H1 (cell line): ENCODE results near the gene CUL4A. TPM values are rescaled to one million over a fixed set of nuclear protein-coding genes. Genes with fewer than 3 reads are reported as not detected.

Experiments
- BCL11A ChIP-seq, 2 experiments: IDR thresholded peaks; one replicate each; pipeline ENCODE4 v1.6.1; 2011; ENCODE audit warnings: low read depth in 2 of 2, low read length in 2 of 2, mild to moderate bottlenecking in 2 of 2
- CBX5 ChIP-seq: fragments of 300-800, 300-1000 bp; sonication (generic); IDR thresholded peaks from 2 replicates; pipeline ENCODE4 v1.7.1; 2016; ENCODE audit warnings: antibody characterized with exemption, low read length, low read depth
- EP300 ChIP-seq, 2 experiments: IDR thresholded peaks; 1 replicate in 1 of 2; 2 replicates in 1 of 2; pipeline ENCODE4 v1.6.1; 2011 to 2012; ENCODE audit warnings: low read depth in 2 of 2, low read length in 2 of 2, mild to moderate bottlenecking in 2 of 2, borderline replicate concordance in 1 of 2, inconsistent platforms in 1 of 2, moderate library complexity in 1 of 2
- EZH2 ChIP-seq: fragments of 200-600 bp; sonication (generic); IDR thresholded peaks from 2 replicates; pipeline ENCODE4 v1.7.1; 2012; ENCODE audit warnings: low read depth, mild to moderate bottlenecking, moderate library complexity, low read length, inconsistent platforms; ENCODE audit not compliant: severe bottlenecking
- GTF2F1 ChIP-seq: IDR thresholded peaks from 2 replicates; pipeline ENCODE4 v1.6.1; 2012; ENCODE audit warnings: low read depth, low read length, improper control_type of control experiment, borderline replicate concordance
- RFX5 ChIP-seq: IDR thresholded peaks from 2 replicates; pipeline ENCODE4 v1.6.1; 2011; ENCODE audit warnings: low read depth, low read length, improper control_type of control experiment, borderline replicate concordance
- TCF12 ChIP-seq: IDR thresholded peaks from 2 replicates; pipeline ENCODE4 v1.6.1; 2011; ENCODE audit warnings: low read depth, mild to moderate bottlenecking, low read length
- TEAD4 ChIP-seq: IDR thresholded peaks from 2 replicates; pipeline ENCODE4 v1.6.1; 2012; ENCODE audit warnings: low read depth, low read length, inconsistent platforms, mixed read lengths
- polyA plus RNA-seq, 7 experiments: library from polyadenylated mRNA; depleted of rRNA in 3 of 7; stranded (reverse) in 5 of 7; unstranded in 2 of 7; fragments of >200 nt in 5 of 7; fragments of 200-250 nt in 2 of 7; gene quantifications; 1 replicate in 5 of 7; 2 replicates in 1 of 7; 4 replicates in 1 of 7; pipeline versions ENCODE4 v1.2.1 to v1.2.3, GENCODE V29; 2011 to 2013; ENCODE audit warnings: missing spikeins in 2 of 7, mixed read lengths in 2 of 7
- total RNA-seq: library from RNA; stranded (reverse); fragmentation: NEBNext Ultra II Directional; extraction: Animal tissue kit (Norgen Biotek cat#: 25700); gene quantifications from 2 replicates; pipeline ENCODE4 v1.2.1, GENCODE V29; 2021

Gene CUL4A
- total and polyA plus RNA-seq, 2 of the 8 experiments (the other 6 are each of a cell fraction or from before 2014, with no cell fraction given) = 54.7 to 101 TPM

- TF ChIP-seq CBX5 (no peak), TCF12 (no peak), RFX5 (no peak), EP300 (IDR thresholded peaks at IDR 0.05; ENCODE audit: borderline replicate concordance in 1 of 2, low read depth in 2 of 2, low read length in 2 of 2) (no peak), GTF2F1 (no peak), TEAD4 (no peak), BCL11A (IDR thresholded peaks at IDR 0.05; ENCODE audit: low read depth in 2 of 2, low read length in 2 of 2) (no peak), EZH2 (no peak)
- TF ChIP-seq, all 59 proteins: peak for 2
These were observed 2.4 kb downstream of the CUL4A start (continued) for GRCh38 chr13:113211774-113212173.
